CD4-positive, alpha-beta T cell treated with Interleukin-6 at 100 ng/mL for 8 hours (primary cell): ENCODE results near the gene CAPN3.

Source experiments
- DNase-seq: peaks from one replicate; pipeline ENCODE4 v3.0.0-alpha.2; 2020; ENCODE audit warnings: mixed read lengths, low spot score

CAPN3 gene

GRCh38 chr15:42356851-42357250, 2.5 kb upstream of the CAPN3 start:
- no peak for DNase-seq

- DNase-seq, result no peak
These were observed 1.2 kb upstream of the CAPN3 start for GRCh38 chr15:42358141-42358540.

DNA sequence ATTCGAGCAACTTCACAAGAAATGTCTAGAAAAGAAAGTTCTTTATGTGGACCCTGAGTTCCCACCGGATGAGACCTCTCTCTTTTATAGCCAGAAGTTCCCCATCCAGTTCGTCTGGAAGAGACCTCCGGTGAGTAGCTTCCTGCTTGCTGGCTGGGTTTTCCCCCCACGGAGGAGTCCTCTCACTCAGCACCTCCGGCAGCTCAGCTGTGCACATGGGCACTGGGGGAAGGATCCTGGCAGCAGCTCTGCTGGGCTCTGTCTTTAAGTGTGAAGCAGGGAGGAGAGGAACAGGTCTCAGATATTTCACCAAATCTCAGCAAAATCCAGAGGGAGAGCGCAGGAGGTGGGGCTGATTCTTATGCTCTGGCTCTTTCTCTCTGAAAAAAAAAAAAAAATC, 684 bp downstream of the CAPN3 start:
- DNase-seq, result no peak

DNA sequence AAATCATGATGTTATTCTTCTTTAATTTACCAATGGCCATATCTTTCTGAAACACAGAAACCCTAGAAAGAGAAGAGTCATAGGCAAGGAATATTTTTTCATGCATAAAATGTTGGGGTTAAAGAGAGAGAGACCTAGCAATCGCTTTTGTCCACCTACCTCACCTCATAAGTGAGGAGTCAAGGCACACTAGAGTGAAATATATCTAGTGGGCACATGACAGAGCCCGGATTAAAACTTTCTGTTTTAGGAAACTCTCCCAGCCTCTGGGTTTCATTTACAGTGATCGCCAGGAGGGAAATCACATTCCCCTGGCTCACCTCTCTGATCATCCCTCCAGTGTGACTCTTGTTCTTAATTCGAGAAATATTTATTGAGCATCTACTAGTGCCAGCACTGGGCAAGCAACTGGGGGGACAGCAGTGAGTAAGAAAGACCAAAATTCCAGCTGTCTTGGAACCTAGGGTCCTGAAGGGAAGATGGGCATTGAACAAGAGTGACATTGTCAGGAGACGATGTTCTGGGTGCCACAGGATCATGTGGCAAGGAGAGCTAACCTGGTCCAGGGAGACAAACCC, 1.3 kb downstream of the CAPN3 start:
- no peak for DNase-seq

GRCh38 chr15:42363487-42363886, 4.2 kb downstream of the CAPN3 start:
- no peak for DNase-seq

- no peak for DNase-seq
These were observed 4.6 kb downstream of the CAPN3 start for GRCh38 chr15:42363942-42364341.

DNA sequence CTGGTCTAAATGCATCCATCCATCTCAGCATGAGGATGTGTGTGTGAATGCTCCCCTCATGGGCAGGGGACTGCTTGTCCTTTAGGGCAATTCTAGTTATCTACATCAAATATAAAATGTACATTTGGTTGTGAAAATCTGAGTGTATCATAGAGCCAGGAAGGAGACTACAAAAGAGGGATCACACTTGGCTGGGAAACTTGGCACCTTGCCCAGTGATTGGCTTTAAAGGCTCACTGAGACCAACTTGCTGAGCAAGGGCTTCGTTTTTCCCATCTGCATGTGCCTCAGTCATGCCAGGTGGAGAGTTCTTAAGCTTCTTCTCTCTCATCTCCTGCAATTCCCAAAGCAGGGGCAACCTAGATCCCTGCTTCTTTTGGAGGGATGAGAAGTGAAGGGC, 5.2 kb downstream of the CAPN3 start:
- no peak for DNase-seq

- no peak for DNase-seq
These were observed 6.7 kb downstream of the CAPN3 start for GRCh38 chr15:42365921-42366550.

DNA sequence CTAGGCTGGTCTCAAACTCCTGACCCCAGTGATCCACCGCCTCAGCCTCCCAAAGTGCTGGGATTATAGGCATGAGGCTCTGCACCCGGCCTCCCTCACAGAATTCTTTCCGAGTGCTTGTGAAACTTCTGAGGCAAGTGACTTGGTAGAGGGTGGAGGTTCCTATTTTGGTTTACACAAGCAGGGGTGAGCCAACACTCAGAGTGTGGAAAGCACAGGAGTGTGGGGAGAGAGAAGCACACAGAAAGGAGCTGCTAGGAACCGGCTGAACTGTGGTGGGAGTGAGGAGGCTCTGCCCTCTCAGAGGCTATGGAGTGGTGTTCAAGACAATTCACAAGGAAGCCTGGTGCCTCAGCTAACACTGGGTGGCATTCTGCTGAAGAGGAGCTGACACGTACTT, 7.7 kb downstream of the CAPN3 start:
- DNase-seq, result no peak

DNA sequence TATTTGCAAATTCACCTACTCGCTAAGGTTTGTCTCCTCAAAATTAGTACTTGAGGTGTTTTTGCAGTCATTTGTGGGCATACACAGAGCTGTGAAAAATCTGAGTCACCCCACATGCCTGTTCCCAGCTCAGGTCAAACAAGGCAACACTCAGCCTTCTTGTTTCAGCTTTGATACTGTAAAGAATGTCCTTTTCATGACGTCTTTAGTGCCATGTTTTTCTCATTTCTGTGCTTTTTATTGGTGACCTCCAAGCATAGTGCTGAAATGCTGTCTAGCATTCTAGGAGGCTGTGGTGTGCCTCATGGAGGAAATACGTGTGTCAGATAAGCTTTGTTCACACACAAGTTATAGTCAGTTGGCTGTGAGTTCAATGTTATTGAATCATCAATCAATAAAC, 8.8 kb downstream of the CAPN3 start:
- DNase-seq, result no peak

DNA sequence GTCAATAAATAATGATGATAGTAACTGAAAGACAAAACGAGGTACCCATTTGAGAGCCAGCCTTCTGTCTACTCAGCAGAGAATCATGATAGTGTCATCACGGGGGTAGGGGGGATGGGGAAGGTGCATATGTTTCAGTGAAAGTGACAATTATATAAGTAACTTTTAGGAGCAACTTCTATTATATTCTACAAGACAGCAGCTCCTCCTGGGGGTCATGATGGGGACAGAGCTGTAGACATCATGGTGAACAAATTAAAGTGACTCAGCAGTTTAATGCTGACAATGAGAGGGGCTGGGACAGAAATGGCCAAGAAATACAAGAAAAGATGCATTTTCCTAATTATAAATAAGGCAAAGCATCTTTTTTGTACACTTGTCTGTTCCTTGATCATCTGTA, 11.8 kb downstream of the CAPN3 start:
- no peak for DNase-seq

DNA sequence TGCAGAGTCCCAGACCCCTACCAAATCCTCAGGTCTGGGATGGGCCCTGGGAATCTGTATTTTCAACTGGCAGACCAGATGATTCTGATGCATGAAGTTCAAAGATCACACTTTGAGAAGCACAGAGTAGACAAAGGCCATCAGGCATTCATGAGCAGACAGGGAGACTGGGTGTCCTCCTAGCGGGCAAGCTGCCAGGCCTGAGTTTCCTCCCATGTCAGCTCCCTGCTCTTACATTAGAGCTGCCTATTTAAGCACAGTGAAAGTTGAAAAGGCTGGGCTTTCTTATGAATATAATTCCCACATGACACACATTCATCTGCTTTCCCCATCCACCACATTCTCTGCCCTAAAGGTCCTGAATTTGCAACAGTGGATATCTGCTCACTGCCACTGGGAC, 14.0 kb downstream of the CAPN3 start:
- no peak for DNase-seq

DNA sequence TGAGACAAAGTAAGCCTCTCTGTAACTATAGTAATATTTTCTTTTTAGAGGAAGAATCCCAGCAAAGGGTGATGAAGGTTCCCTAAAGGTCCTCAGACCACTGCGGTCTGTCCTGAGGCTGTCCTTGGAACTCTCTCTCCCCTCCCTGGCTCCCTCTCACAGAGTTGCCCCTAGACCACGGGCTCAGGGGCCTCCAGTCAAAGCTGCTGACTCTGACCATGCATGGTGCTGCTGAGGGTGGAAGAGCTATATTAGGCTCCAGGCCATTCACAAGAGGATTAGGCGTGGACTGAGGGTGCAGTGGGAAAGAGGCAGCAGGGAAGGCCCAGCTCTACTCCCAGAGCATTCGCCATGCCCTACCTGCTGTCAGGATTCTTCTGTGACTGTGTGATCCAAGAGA, 14.6 kb downstream of the CAPN3 start:
- DNase-seq, result no peak

DNA sequence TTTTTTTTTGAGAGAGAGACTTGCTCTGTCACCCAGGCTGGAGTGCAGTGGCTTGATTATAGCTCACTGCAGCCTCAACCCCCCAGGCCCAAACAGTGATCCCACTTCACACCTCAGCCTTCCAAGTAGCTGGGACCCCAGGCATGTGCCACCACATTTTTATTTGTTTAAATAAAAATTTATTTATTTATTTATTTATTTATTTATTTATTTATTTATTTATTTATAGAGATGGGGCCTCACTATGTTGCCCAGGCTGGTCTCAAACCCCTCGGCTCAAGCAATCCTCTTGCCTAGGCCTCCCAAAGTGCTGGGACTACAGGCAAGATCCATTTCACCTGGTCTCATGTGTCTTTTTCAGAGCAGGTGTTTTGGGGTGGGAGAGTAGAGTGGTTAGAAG, 15.5 kb downstream of the CAPN3 start:
- DNase-seq, result no peak

GRCh38 chr15:42375252-42375651, 16.0 kb downstream of the CAPN3 start:
- DNase-seq, result no peak

- no peak for DNase-seq
These were observed 16.6 kb downstream of the CAPN3 start for GRCh38 chr15:42375941-42376340.

GRCh38 chr15:42378011-42378410, 18.7 kb downstream of the CAPN3 start:
- DNase-seq, result no peak

- DNase-seq, result no peak
These were observed 25.3 kb downstream of the CAPN3 start for GRCh38 chr15:42384597-42384996.

DNA sequence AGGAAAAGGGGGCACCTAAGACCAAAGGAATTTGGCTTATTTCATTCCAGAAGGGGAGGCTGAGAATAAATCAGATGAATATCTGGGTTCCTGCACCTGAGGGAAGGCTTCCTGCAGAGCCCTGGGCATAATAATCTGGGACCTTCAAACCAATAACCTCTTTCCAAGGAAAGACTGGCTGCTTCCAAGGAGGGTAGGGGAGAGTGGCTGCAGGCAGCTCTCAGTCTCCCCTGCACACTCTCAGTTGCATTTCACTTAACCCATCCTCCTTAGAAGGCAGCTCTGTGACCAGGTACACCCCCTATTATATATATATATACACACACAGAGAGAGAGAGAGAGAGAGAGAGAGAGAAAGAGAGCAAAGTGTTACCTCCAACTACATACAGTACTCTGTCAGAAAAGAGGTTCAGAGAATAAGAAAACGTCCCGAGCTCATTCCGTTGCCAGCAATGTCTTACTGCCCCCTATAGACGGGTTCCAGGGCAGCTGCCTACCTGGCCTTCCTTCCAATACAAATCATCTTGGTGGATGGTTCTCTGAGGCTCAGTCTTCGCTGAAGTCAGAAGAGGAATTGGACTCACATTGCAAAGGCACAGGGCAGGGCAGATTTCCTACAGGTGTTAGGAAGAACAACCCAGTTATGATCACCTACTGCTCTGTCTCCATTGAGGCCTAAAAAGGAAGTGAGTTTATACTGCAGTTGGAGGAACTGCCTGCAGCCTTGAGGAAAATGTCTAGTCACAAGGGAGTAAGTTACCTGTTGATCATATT, 26.1 kb downstream of the CAPN3 start:
- no peak for DNase-seq

DNA sequence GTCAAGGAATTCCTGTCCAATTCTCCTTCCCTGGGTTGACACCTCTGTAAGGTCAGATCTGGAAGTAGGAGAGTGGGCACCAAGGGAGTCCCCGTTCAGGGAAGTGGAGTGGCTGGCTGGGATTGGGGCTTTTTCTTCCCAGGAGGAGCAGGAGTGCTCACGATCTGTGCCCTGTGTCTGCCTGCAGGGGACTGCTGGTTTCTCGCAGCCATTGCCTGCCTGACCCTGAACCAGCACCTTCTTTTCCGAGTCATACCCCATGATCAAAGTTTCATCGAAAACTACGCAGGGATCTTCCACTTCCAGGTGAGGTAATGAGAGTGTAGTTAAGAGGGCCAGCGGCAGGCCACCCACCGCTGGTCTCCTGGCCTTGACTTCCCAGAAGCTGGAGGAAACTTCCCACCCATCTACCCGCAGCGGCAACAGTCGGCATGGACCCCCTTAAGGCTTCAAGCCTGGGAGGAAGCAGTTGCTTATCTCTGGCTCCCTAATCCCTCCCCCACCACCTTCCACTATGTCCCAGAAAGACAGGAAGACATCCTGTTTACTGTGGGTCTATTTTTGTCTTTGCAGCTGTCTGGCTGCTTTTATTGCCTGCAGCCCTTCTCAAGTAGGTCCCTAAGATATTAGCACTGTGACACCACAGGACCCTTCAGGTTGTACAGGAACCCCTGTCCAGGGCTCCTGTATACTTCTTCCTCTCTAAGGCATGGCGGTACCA, 26.8 kb downstream of the CAPN3 start:
- DNase-seq, result no peak

DNA sequence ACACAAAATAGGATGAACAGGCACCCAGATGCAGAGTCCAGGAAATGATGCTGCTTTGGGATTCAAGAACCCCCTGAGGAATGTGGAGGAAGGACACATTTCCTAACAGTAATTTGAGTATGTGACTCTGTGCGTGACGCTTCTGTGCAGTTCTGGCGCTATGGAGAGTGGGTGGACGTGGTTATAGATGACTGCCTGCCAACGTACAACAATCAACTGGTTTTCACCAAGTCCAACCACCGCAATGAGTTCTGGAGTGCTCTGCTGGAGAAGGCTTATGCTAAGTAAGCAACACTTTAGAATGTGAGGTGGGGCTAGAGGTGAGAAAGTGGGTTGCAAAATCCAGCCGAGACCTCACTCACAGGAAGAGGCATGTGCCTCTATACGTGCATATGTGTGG, 28.3 kb downstream of the CAPN3 start:
- DNase-seq, result no peak

DNA sequence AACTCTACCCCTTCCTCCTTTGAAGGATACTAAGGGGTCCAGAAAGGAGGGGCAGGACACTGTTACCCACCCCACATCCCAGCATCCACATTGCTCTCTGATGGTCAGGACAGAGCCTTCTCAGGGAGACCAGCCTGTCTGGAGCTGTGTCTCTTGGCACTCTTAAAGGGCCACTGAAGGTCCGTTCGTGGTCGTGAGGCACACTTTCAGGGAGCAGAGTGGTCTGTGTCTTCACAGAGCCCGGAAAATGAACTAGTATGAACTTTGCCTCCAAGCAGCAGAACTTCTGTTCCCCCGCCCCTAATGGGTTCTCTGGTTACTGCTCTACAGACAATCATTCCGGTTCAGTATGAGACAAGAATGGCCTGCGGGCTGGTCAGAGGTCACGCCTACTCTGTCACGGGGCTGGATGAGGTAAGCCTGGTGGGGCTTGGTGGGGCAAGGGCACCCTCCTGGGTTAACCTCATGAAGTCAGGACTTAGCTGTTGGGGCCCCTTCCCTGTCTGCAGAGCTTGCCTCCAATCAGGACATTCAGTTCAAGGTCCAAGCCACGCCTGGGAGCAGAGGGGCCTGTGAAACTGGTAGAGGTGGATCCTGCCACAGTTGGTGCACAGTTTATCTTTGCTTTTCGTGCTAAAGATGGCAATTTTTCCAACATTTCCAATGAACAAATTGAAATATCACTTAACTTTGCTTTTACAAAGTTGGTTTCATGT, 33.2 kb downstream of the CAPN3 start:
- no peak for DNase-seq
